RWPE2 (cell line): Measurements from ENCODE around the gene LRRC7.

Experiments
- ATAC-seq: fragments of 200-7000 bp; cut with Tn5 transposase; 3 replicates; pipeline ENCODE4 v1.9.1; 2021; ENCODE audit warnings: low read depth
- DNase-seq: peaks from one replicate; pipeline ENCODE4 v3.0.0-alpha.2; 2020; ENCODE audit warnings: low spot score
- H3K27ac ChIP-seq: fragments of 450-650 bp; 2 replicates; pipeline ENCODE4 v1.5.1; 2017; ENCODE audit warnings: mild to moderate bottlenecking; ENCODE audit not compliant: poor library complexity, severe bottlenecking
- H3K27me3 ChIP-seq: fragments of 250-450 bp; sonication (Bioruptor Pico); 2 replicates; pipeline ENCODE4 v1.5.1; 2021; ENCODE audit warnings: mild to moderate bottlenecking, moderate library complexity; ENCODE audit not compliant: insufficient read depth, poor library complexity, severe bottlenecking
- H3K36me3 ChIP-seq: fragments of 250-450 bp; sonication (Bioruptor Pico); 2 replicates; pipeline ENCODE4 v1.5.1; 2020; ENCODE audit warnings: low read depth, mild to moderate bottlenecking, moderate library complexity
- H3K4me1 ChIP-seq: fragments of 250-450 bp; sonication (Bioruptor Pico); 2 replicates; pipeline ENCODE4 v1.5.1; 2021; ENCODE audit warnings: mild to moderate bottlenecking, moderate library complexity; ENCODE audit not compliant: insufficient read depth, poor library complexity, severe bottlenecking
- H3K4me3 ChIP-seq: fragments of 250-450 bp; sonication (Bioruptor Pico); 2 replicates; pipeline ENCODE4 v1.5.1; 2021; ENCODE audit warnings: mild to moderate bottlenecking, moderate library complexity; ENCODE audit not compliant: severe bottlenecking
- H3K9me3 ChIP-seq: fragments of 250-450 bp; sonication (Bioruptor Pico); 2 replicates; pipeline ENCODE4 v1.5.1; 2021; ENCODE audit warnings: mild to moderate bottlenecking, moderate library complexity; ENCODE audit not compliant: severe bottlenecking
- TF ChIP-seq, protein P1 (sequence below): fragments of 450-650 bp; IDR thresholded peaks from one replicate; pipeline ENCODE4 v1.5.1; 2017; ENCODE audit warnings: mild to moderate bottlenecking, moderate library complexity; ENCODE audit not compliant: poor library complexity, severe bottlenecking

Gene LRRC7

DNA sequence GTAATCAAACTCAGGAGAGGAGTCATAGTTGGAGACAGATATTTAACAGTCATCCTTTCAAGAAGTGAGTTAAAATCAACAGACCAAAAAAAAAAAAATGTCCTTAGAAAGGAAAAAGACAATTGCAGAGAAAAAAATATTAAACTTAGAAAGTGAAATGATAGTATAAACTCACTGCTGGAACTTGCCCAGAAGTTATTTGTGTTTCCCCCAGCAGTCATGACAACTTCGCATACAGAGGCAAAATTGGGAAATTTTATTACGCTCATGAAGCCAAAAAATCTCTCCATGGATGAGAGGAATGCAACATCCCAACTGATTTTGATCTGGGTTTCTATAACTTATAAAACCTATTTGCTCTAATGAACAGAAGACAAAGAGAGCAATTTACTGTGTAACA, 198.2 kb downstream of the LRRC7 start:
- Histone ChIP-seq H3K27ac (no peak overlapping the region), H3K9me3 (no peaks in the 10 kb centered on the region), H3K27me3 (no peaks in the 10 kb centered on the region), H3K4me3 (no peak overlapping the region), H3K4me1 (no peaks in the 10 kb centered on the region), H3K36me3 (no peaks in the 10 kb centered on the region)
- ATAC-seq: no peak
- DNase-seq: no peak
- TF ChIP-seq, protein P1, sequence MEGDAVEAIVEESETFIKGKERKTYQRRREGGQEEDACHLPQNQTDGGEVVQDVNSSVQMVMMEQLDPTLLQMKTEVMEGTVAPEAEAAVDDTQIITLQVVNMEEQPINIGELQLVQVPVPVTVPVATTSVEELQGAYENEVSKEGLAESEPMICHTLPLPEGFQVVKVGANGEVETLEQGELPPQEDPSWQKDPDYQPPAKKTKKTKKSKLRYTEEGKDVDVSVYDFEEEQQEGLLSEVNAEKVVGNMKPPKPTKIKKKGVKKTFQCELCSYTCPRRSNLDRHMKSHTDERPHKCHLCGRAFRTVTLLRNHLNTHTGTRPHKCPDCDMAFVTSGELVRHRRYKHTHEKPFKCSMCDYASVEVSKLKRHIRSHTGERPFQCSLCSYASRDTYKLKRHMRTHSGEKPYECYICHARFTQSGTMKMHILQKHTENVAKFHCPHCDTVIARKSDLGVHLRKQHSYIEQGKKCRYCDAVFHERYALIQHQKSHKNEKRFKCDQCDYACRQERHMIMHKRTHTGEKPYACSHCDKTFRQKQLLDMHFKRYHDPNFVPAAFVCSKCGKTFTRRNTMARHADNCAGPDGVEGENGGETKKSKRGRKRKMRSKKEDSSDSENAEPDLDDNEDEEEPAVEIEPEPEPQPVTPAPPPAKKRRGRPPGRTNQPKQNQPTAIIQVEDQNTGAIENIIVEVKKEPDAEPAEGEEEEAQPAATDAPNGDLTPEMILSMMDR: no peak

DNA sequence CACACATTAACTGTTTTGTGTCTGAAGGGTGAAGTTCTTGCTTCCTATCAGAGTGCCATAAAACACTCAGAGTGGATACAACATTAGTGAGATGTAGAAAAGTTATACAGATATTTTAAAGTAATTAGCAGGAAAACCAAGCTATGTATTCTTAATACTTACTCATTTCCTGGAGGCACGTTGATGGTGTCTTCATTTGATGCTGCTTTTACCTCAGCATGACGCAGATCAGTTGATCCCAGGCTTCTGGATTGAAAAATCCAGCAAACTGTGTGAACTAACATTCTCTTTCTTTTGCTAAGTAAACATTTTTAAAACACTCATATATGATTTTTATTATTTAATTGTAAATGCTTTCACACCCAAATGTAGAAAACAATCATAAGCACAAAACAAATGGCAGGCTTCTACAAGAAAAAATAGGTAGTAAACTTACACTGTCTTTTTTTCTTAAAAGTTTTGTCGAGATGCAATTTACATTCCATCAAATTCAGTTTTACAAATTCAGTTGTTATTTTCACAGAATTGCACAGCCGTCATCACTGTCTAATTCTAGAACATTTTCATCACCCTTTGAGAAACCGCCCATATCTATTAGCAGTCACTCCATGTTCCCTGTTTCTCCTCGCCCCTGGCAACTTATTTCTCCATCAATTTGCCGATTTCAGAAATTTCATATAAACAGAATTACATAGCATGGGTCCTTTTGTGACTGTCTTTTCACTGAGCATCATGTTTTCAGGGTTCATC, 198.9 kb downstream of the LRRC7 start:
- no peaks in the 10 kb centered on the region for H3K4me1 ChIP-seq
- TF ChIP-seq, protein P1: no peak
- DNase-seq (no peak), ATAC-seq (no peak)
- H3K27me3 ChIP-seq: no peaks in the 10 kb centered on the region
- H3K4me3 ChIP-seq: no peak overlapping the region
- H3K9me3 ChIP-seq: no peaks in the 10 kb centered on the region
- H3K36me3 ChIP-seq: no peaks in the 10 kb centered on the region
- H3K27ac ChIP-seq: no peak overlapping the region

DNA sequence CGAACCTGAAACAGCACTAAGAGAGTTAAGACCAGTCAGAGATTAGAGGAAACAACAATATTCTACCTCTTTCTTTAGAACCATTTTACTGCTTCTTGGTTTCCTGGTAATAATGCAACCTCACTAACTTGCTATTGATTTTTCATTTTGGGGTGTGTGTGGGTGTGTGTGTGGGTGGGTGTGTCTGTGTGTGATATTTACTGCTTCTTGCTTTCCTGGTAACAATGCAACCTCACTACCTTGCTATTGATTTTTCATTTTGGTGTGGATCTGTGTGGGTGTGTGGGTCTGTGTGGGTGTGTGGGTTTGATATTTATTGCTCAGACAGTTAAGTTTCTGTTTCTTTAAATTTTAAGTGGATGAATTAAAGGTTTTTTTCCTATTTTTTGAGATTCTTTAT, 208.8 kb downstream of the LRRC7 start:
- ATAC-seq (no peak), DNase-seq (no peak)
- H3K4me3 ChIP-seq: no peak overlapping the region
- no peak overlapping the region for H3K27ac ChIP-seq
- TF ChIP-seq, protein P1: no peak
- no peaks in the 10 kb centered on the region for H3K36me3 ChIP-seq
- H3K9me3 ChIP-seq: no peaks in the 10 kb centered on the region
- no peaks in the 10 kb centered on the region for H3K4me1 ChIP-seq
- H3K27me3 ChIP-seq: no peaks in the 10 kb centered on the region

DNA sequence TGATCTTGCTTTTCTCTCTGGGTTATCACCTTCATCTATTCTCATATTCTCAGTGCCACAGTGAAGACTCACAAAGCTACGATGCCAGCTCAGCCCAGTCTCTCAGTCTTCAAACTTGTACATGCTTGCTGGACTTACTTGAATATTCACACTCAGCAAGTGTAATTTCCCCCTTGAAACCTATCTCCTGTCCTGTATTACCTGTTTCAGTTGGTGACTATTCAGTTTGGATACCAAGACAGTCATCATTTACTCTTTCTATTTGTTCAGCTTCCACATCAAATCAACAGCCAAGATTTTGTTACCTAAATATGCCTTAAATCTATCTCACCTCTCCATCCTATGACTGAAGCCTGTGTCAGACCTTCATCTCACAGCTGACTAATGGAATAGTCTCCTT, 209.7 kb downstream of the LRRC7 start:
- no peak overlapping the region for H3K27ac ChIP-seq
- TF ChIP-seq, protein P1: no peak
- H3K4me3 ChIP-seq: no peak overlapping the region
- ATAC-seq: no peak
- H3K4me1 ChIP-seq: no peaks in the 10 kb centered on the region
- no peaks in the 10 kb centered on the region for H3K36me3 ChIP-seq
- H3K27me3 ChIP-seq: no peaks in the 10 kb centered on the region
- no peaks in the 10 kb centered on the region for H3K9me3 ChIP-seq
- DNase-seq: no peak

DNA sequence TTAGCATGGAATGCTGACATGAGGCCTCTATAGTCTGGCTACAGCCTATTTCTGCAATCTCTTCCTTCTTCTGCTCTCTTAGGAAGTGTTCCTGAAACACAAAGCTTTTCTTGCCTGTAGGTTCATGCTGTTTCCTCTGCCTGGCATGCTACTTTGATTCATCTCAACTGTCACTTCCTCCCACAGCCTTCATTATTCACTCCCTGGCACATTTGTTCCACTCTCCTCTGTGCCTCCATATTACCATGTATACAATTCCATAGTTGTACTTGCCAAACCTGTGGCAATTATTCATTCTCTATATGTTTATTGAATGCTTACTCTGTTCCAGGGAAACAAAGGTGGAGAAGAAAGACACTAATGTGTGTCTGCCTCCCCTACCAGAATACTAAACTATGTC, 210.2 kb downstream of the LRRC7 start:
- TF ChIP-seq, protein P1: no peak

More for the DNA sequence above, 210.2 kb downstream of the LRRC7 start:
- ATAC-seq: no peak
- no peaks in the 10 kb centered on the region for H3K27me3 ChIP-seq
- no peaks in the 10 kb centered on the region for H3K9me3 ChIP-seq
- no peak for DNase-seq
- H3K36me3 ChIP-seq: no peaks in the 10 kb centered on the region
- no peak overlapping the region for H3K4me3 ChIP-seq
- H3K4me1 ChIP-seq: no peaks in the 10 kb centered on the region
- no peak overlapping the region for H3K27ac ChIP-seq
